ENCODE data around the gene AFDN. TPM values are rescaled to one million over a fixed set of nuclear protein-coding genes. Genes with fewer than 3 reads are reported as not detected.

AFDN gene
- total and polyA plus RNA-seq, 9 donors = 29.7 to 60.3 (median 48.8) TPM

DNA sequence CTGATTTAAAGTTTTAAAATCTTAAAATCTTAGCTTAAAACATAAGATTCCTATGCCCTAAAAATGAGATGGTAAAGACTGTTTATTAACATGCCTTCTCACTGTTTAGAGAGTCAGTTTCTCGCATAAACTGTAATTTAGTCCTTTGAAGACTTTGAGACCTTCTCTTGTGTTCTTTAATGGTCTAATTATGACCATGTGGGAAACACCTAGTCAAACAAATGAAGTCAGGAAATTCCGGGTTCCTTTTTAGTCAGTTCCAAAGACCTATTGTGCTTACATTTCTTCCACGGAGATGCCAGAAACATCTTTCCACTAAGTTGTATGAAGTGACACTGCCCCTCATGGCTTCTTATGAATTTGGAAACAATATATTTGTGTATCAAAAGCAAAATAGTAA, 106.6 kb downstream of the AFDN start:
- H3K9me3 ChIP-seq (replicated peaks; ENCODE audit: control insufficient read depth, low read depth, low read length) = no peaks in the 10 kb centered on the region
- peaks cover 12% of the 10 kb centered on the region for H3K36me3 ChIP-seq (ENCODE audit: control insufficient read depth, insufficient read depth, low read length)
- no peaks in the 10 kb centered on the region for H3K4me1 ChIP-seq (ENCODE audit: control insufficient read depth, insufficient read depth, low read length)
- H3K4me3 ChIP-seq (ENCODE audit: low read length) = no peak overlapping the region
- peak; percentile 34 for DNase-seq
- no peaks in the 10 kb centered on the region for H3K27me3 ChIP-seq (ENCODE audit: control insufficient read depth, insufficient read depth, low read length)
- no CpG with 5 or more reads among the region's 3 CpGs for WGBS (ENCODE audit: insufficient coverage)
- peak overlapping the region; percentile 60 for H3K27ac ChIP-seq (ENCODE audit: low read length)

- H3K9me3 ChIP-seq (replicated peaks; ENCODE audit: control insufficient read depth, low read depth, low read length) = no peaks in the 10 kb centered on the region
- H3K4me1 ChIP-seq (ENCODE audit: control insufficient read depth, insufficient read depth, low read length) = no peaks in the 10 kb centered on the region
- peak overlapping the region; percentile 60 for H3K27ac ChIP-seq (ENCODE audit: low read length)
- 87% methylated on average over 3 of the region's 7 CpGs for WGBS (ENCODE audit: insufficient coverage)
- no peak for DNase-seq
- no peak overlapping the region for H3K4me3 ChIP-seq (ENCODE audit: low read length)
- no peaks in the 10 kb centered on the region for H3K27me3 ChIP-seq (ENCODE audit: control insufficient read depth, insufficient read depth, low read length)
- H3K36me3 ChIP-seq (ENCODE audit: control insufficient read depth, insufficient read depth, low read length) = peaks cover 9% of the 10 kb centered on the region
Measured at GRCh38 chr6:167933847-167934246, 107.1 kb downstream of the AFDN start.

GRCh38 chr6:167934426-167934864, 107.7 kb downstream of the AFDN start:
- Histone ChIP-seq H3K4me1 (ENCODE audit: control insufficient read depth, insufficient read depth, low read length) (no peaks in the 10 kb centered on the region), H3K36me3 (ENCODE audit: control insufficient read depth, insufficient read depth, low read length) (peaks cover 9% of the 10 kb centered on the region), H3K27ac (ENCODE audit: low read length) (peak overlapping the region; percentile 60), H3K9me3 (replicated peaks; ENCODE audit: control insufficient read depth, low read depth, low read length) (no peaks in the 10 kb centered on the region), H3K27me3 (ENCODE audit: control insufficient read depth, insufficient read depth, low read length) (no peaks in the 10 kb centered on the region), H3K4me3 (ENCODE audit: low read length) (no peak overlapping the region)
- WGBS (ENCODE audit: insufficient coverage) = no CpG with 5 or more reads among the region's 7 CpGs
- DNase-seq = peak; percentile 46

DNA sequence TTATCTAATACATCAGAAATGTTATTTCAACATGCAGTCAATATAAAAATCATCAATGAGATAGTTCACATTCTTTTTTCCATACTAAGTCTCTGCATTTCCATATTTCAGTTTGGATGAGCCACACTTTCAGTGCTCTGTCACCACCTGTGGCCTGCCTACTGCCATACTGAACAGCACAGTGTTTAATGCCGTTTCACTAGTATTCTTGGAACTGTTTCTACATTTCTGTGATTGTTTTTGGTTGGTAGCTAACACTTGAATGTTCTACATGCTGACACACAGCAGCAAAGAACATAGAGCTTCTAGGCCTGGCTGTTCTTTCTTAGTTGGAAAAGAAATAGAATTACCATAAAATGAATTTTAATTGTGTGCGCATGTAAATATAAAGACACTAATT, 109.3 kb downstream of the AFDN start:
- DNase-seq = no peak
- Histone ChIP-seq H3K27me3 (ENCODE audit: control insufficient read depth, insufficient read depth, low read length) (no peaks in the 10 kb centered on the region), H3K36me3 (ENCODE audit: control insufficient read depth, insufficient read depth, low read length) (peaks cover 3% of the 10 kb centered on the region), H3K4me1 (ENCODE audit: control insufficient read depth, insufficient read depth, low read length) (no peaks in the 10 kb centered on the region), H3K4me3 (ENCODE audit: low read length) (peak overlapping the region; percentile 6), H3K9me3 (replicated peaks; ENCODE audit: control insufficient read depth, low read depth, low read length) (no peaks in the 10 kb centered on the region), H3K27ac (ENCODE audit: low read length) (peak overlapping the region; percentile 35)
- no CpG with 5 or more reads among the region's 2 CpGs for WGBS (ENCODE audit: insufficient coverage)

- H3K9me3 ChIP-seq (replicated peaks; ENCODE audit: control insufficient read depth, low read depth, low read length) = no peaks in the 10 kb centered on the region
- H3K27me3 ChIP-seq (ENCODE audit: control insufficient read depth, insufficient read depth, low read length) = no peaks in the 10 kb centered on the region
- 100% methylated on average over 1 of the region's 2 CpGs for WGBS (ENCODE audit: insufficient coverage)
- H3K36me3 ChIP-seq (ENCODE audit: control insufficient read depth, insufficient read depth, low read length) = peaks cover 3% of the 10 kb centered on the region
- DNase-seq = no peak
- no peak overlapping the region for H3K4me3 ChIP-seq (ENCODE audit: low read length)
- no peaks in the 10 kb centered on the region for H3K4me1 ChIP-seq (ENCODE audit: control insufficient read depth, insufficient read depth, low read length)
- no peak overlapping the region for H3K27ac ChIP-seq (ENCODE audit: low read length)
Measured at GRCh38 chr6:167937301-167937700, 110.6 kb downstream of the AFDN start.

DNA sequence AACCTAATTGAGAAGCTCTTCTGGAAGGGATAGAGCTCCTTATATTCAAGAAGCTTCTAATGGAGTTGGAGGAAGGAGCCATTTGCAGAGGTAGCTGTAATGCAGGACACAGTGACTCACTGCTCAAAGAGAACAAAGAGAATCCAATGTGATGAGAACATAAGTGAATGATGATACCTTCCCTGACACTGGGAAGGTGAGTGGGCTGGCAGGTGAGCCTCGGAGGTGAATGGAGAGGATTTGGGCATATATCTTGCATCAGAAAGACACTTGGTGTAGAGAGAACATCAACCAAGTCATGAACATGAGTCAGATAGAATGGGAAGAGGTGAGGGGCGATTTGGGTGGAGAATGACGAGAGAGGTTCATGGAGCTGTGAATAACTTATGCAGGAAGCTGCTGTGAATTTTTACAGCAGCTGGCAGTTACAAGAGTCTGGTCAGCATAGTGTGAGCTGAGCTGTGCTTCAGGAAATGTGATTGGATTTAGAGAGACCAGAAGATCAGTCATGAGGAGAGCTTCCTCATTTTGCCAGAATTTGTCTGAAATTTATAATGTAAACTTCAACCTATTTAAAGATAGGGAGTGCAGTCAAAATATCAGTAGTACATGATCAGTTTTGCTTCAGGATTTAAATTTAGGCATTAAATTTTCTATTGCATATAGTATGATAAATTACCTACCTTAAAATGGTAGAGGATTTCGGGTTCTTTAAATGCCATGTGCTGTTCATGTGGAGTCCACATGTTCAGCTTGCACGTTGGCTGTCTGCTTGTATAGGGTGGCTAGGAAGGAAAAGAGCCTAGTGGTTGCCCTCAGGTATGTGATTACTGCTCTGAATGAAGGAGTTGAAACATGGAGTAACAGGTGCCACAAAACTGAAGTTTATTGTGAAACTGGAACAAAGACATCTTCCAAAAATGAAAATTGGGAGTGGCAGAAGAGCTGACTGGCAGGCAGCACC, 111.5 kb downstream of the AFDN start:
- no peaks in the 10 kb centered on the region for H3K4me1 ChIP-seq (ENCODE audit: control insufficient read depth, insufficient read depth, low read length)
- H3K27me3 ChIP-seq (ENCODE audit: control insufficient read depth, insufficient read depth, low read length) = no peaks in the 10 kb centered on the region
- 63% methylated on average over 4 of the region's 5 CpGs for WGBS (ENCODE audit: insufficient coverage)
- no peaks in the 10 kb centered on the region for H3K9me3 ChIP-seq (replicated peaks; ENCODE audit: control insufficient read depth, low read depth, low read length)
- H3K27ac ChIP-seq (ENCODE audit: low read length) = no peak overlapping the region
- peak; percentile 63 for DNase-seq
- peaks cover 1% of the 10 kb centered on the region for H3K36me3 ChIP-seq (ENCODE audit: control insufficient read depth, insufficient read depth, low read length)
- no peak overlapping the region for H3K4me3 ChIP-seq (ENCODE audit: low read length)

DNA sequence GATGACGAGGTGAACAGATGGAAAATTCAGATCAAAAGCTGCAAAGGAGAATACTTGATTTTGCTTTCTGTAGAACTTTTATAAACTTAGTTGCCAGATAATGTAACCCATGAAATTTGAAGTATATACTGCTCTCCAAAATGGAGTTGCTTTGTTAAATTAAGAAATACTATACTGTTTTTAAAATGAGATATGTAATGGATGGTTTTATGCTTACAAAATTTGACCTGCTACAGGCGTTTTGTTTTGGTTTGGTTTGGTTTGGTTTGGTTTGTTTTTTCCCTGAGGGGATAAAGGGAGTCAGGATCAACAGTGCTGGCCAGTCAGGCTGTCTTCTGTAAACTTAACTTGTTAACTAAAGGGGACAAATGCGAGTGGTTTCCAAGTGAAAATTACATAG, 115.1 kb downstream of the AFDN start:
- 86% methylated on average over 2 of the region's 3 CpGs for WGBS (ENCODE audit: insufficient coverage)
- Histone ChIP-seq H3K9me3 (replicated peaks; ENCODE audit: control insufficient read depth, low read depth, low read length) (no peaks in the 10 kb centered on the region), H3K27ac (ENCODE audit: low read length) (no peak overlapping the region), H3K4me3 (ENCODE audit: low read length) (no peak overlapping the region), H3K27me3 (ENCODE audit: control insufficient read depth, insufficient read depth, low read length) (no peaks in the 10 kb centered on the region), H3K4me1 (ENCODE audit: control insufficient read depth, insufficient read depth, low read length) (no peaks in the 10 kb centered on the region), H3K36me3 (ENCODE audit: control insufficient read depth, insufficient read depth, low read length) (peaks cover 20% of the 10 kb centered on the region)
- no peak for DNase-seq

- DNase-seq = no peak
- Histone ChIP-seq H3K4me1 (ENCODE audit: control insufficient read depth, insufficient read depth, low read length) (no peaks in the 10 kb centered on the region), H3K27me3 (ENCODE audit: control insufficient read depth, insufficient read depth, low read length) (no peaks in the 10 kb centered on the region), H3K4me3 (ENCODE audit: low read length) (no peak overlapping the region), H3K36me3 (ENCODE audit: control insufficient read depth, insufficient read depth, low read length) (peaks cover 31% of the 10 kb centered on the region), H3K27ac (ENCODE audit: low read length) (no peak overlapping the region), H3K9me3 (replicated peaks; ENCODE audit: control insufficient read depth, low read depth, low read length) (no peaks in the 10 kb centered on the region)
- WGBS (ENCODE audit: insufficient coverage) = 100% methylated on average over 1 of the region's 4 CpGs
Measured at GRCh38 chr6:167944130-167944529, 117.4 kb downstream of the AFDN start.

DNA sequence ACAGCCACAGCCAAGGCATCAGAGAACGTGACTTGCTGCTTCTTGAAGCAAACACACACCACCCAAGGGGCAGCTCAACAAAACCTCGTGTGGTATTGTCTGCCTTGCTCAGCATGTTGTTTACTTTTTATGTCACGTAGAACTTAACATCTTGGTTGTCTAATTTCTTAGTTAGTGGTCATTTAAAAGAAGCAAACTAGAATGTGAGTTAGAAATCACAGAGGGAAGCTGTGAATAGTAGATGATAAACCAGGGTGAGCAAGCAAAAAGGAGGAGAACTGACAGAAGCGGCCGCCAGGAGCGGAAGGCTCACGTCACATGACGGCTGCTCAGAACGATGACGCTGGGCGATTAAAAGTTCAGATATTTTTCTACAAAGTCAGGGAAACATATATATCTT, 119.3 kb downstream of the AFDN start:
- H3K4me3 ChIP-seq (ENCODE audit: low read length) = no peak overlapping the region
- no peaks in the 10 kb centered on the region for H3K4me1 ChIP-seq (ENCODE audit: control insufficient read depth, insufficient read depth, low read length)
- peaks cover 42% of the 10 kb centered on the region for H3K36me3 ChIP-seq (ENCODE audit: control insufficient read depth, insufficient read depth, low read length)
- no peak for DNase-seq
- H3K9me3 ChIP-seq (replicated peaks; ENCODE audit: control insufficient read depth, low read depth, low read length) = no peaks in the 10 kb centered on the region
- H3K27ac ChIP-seq (ENCODE audit: low read length) = no peak overlapping the region
- WGBS (ENCODE audit: insufficient coverage) = 100% methylated on average over 1 of the region's 11 CpGs
- no peaks in the 10 kb centered on the region for H3K27me3 ChIP-seq (ENCODE audit: control insufficient read depth, insufficient read depth, low read length)

DNA sequence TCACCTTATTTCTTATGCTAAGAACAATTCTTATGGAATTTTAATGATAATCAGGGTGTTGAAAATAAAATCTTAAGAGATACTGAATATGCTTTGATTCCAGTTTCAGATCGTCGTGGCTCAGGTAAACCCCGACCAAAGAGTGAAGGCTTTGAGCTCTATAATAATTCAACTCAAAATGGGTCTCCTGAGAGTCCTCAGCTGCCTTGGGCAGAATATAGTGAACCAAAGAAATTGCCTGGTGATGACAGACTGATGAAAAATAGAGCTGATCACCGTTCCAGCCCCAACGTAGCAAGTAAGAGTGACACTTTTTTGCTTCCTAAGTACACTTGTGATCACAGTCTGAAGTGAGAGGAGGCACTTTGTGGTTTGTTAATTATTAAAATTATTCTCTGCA, 119.9 kb downstream of the AFDN start:
- Histone ChIP-seq H3K36me3 (ENCODE audit: control insufficient read depth, insufficient read depth, low read length) (peaks cover 48% of the 10 kb centered on the region), H3K4me3 (ENCODE audit: low read length) (no peak overlapping the region), H3K4me1 (ENCODE audit: control insufficient read depth, insufficient read depth, low read length) (no peaks in the 10 kb centered on the region), H3K9me3 (replicated peaks; ENCODE audit: control insufficient read depth, low read depth, low read length) (no peaks in the 10 kb centered on the region), H3K27ac (ENCODE audit: low read length) (no peak overlapping the region), H3K27me3 (ENCODE audit: control insufficient read depth, insufficient read depth, low read length) (no peaks in the 10 kb centered on the region)
- no peak for DNase-seq
- no CpG with 5 or more reads among the region's 5 CpGs for WGBS (ENCODE audit: insufficient coverage)

All from muscle of leg (tissue), 11 donors.